Mucosa of descending colon (tissue), 3 donors: ENCODE data around the gene ATF7. TPM values are rescaled to one million over a fixed set of nuclear protein-coding genes. Genes with fewer than 3 reads are reported as not detected.
"Not testable (repeated sequence)": the region's sequence is repeated elsewhere in the genome, so short reads cannot be mapped to it uniquely, and the experiment has no call there.

Experiments used
- ATAC-seq: fragments of 200-7000 bp; cut with Tn5 transposase; one replicate; pipeline ENCODE4 v1.9.1; 2020; ENCODE audit warnings: mild to moderate bottlenecking, moderate library complexity
- DNase-seq, 3 donors: peaks; one replicate each; pipeline ENCODE4 v3.0.0-alpha.2; 2020
- H3K36me3 ChIP-seq: fragments of 200-600 bp; one replicate; pipeline ENCODE4 v1.8.0; 2021; ENCODE audit warnings: low read depth, mild to moderate bottlenecking
- H3K4me1 ChIP-seq: fragments of 200-600 bp; one replicate; pipeline ENCODE4 v1.8.0; 2021; ENCODE audit warnings: low read depth, mild to moderate bottlenecking
- H3K4me3 ChIP-seq: fragments of 200-600 bp; one replicate; pipeline ENCODE4 v1.8.0; 2021; ENCODE audit warnings: mild to moderate bottlenecking
- H3K9me3 ChIP-seq: fragments of 200-600 bp; one replicate; pipeline ENCODE4 v1.8.0; 2021; ENCODE audit warnings: mild to moderate bottlenecking
- intact Hi-C, 2 donors: fragments of 100-400 bp; cut with DNase I in 1 of 2; cut with micrococcal nuclease in 1 of 2; formaldehyde crosslinking; loops; one replicate each; pipeline versions ENCODE4 v1.11.0 to v1.11.1; 2022; cut with DNase I, micrococcal nuclease
- total RNA-seq, 3 donors: library from RNA; stranded (reverse); fragmentation: NEBNext Ultra II Directional in 2 of 3; extraction: Animal tissue kit (Norgen Biotek cat#: 25700) in 2 of 3; gene quantifications; one replicate each; pipeline versions ENCODE4 v1.2.1 to v1.2.4, GENCODE V29; 2021 to 2023
- TF ChIP-seq, protein P1 (sequence below): fragments of 200-600 bp; IDR thresholded peaks from one replicate; pipeline ENCODE4 v1.8.0; 2022; ENCODE audit warnings: antibody characterized with exemption, mild to moderate bottlenecking
- donor health status: DM: no; HTN: no; CAD: no; lungs with moderate emphysema.
- donor health status: DM: no; HTN: no; CAD: no.
- donor health status: DM: no; HTN: yes; CAD: no.

Gene ATF7
- total RNA-seq, 3 donors from 2014 or later = 35.6 to 50.9 (median 42.8) TPM

DNA sequence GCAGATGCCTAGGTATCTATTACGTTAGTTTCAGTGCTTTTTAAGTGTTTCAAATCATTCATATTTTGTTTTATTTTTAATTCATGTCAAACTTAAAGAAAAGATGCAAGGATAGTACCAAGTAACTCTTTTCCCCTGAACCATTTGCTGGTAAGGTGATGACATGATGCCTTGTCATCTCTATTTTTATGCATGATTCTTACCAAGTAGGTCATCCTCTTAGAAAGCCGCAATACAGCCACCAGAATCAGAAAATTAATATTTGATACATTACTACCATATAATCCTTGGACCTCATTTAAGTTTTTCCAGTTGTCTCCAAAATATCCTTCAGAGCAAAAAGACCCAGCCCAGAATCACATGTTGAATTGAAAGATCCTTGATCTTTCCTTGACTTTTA is 27.4 kb upstream of the ATF7 start:
- Histone ChIP-seq H3K4me1 (peaks cover 7% of the 10 kb centered on the region), H3K9me3 (no peaks in the 10 kb centered on the region), H3K36me3 (no peaks in the 10 kb centered on the region), H3K4me3 (no peak overlapping the region)
- no peak for ATAC-seq
- no peak for DNase-seq
- intact Hi-C loops = no loop called here
- TF ChIP-seq, protein P1, sequence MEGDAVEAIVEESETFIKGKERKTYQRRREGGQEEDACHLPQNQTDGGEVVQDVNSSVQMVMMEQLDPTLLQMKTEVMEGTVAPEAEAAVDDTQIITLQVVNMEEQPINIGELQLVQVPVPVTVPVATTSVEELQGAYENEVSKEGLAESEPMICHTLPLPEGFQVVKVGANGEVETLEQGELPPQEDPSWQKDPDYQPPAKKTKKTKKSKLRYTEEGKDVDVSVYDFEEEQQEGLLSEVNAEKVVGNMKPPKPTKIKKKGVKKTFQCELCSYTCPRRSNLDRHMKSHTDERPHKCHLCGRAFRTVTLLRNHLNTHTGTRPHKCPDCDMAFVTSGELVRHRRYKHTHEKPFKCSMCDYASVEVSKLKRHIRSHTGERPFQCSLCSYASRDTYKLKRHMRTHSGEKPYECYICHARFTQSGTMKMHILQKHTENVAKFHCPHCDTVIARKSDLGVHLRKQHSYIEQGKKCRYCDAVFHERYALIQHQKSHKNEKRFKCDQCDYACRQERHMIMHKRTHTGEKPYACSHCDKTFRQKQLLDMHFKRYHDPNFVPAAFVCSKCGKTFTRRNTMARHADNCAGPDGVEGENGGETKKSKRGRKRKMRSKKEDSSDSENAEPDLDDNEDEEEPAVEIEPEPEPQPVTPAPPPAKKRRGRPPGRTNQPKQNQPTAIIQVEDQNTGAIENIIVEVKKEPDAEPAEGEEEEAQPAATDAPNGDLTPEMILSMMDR = no peak

DNA sequence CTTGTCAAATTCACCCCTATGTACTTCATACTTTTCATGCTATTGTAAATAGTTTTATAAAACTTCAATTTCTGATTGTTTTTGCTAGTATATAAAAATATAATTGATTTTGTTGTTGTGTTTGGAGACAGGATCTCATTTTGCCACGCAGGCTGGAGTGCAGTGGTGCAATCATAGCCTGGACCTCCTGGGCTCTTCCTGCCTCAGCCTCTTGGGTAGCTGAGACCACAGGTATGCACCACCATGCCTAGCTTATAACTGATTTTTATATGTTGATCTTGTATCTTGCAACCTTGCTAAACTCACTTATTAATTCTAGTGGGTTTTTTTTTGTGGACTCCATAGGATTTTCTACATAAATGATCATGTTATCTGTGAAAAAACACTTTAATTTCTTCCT is 26.2 kb upstream of the ATF7 start:
- H3K4me1 ChIP-seq = no peaks in the 10 kb centered on the region
- TF ChIP-seq, protein P1 = no peak
- H3K9me3 ChIP-seq = no peaks in the 10 kb centered on the region
- ATAC-seq = no peak
- DNase-seq = no peak
- intact Hi-C loops = no loop called here
- no peak overlapping the region for H3K4me3 ChIP-seq
- no peaks in the 10 kb centered on the region for H3K36me3 ChIP-seq

DNA sequence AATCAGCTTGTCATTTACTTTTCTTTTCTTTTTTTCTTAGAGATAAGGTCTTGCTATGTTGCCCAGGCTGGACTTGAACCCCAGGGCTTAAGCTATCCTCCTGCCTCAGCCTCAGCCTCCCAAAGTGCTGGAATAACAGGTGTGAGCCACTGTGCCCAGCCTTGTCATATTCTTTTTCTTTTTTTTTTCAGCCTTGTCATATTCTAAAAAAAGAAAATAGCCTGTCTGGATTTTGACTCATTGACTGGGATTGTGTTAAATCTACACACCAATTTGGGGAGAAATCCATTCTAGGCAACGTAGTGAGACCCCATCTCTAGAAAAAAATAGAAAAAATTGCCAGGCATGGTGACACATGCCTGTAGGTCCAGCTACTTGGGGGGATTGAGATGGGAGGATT is 25.6 kb upstream of the ATF7 start:
- Histone ChIP-seq H3K9me3 (no peaks in the 10 kb centered on the region), H3K4me1 (no peaks in the 10 kb centered on the region), H3K4me3 (no peak overlapping the region), H3K36me3 (no peaks in the 10 kb centered on the region)
- ATAC-seq = no peak
- no peak for DNase-seq
- intact Hi-C loops = no loop called here
- TF ChIP-seq, protein P1 = no peak

DNA sequence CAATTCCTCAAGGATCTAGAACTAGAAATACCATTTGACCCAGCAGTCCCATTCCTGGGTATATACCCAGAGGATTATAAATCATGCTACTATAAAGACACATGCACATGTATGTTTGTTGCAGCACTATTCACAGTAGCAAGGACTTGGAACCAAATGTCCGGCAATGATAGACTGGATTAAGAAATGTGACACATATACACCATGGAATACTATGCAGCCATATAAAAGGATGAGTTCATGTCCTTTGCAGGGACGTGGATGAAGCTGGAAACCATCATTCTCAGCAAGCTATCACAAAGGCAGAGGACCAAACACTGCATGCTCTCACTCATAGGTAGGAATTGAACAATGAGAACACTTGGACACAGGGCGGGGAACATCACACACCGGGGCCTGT is 20.1 kb upstream of the ATF7 start:
- H3K36me3 ChIP-seq, H3K4me3 ChIP-seq, H3K9me3 ChIP-seq, intact Hi-C loops, ATAC-seq, H3K4me1 ChIP-seq, DNase-seq: not testable (repeated sequence)

DNA sequence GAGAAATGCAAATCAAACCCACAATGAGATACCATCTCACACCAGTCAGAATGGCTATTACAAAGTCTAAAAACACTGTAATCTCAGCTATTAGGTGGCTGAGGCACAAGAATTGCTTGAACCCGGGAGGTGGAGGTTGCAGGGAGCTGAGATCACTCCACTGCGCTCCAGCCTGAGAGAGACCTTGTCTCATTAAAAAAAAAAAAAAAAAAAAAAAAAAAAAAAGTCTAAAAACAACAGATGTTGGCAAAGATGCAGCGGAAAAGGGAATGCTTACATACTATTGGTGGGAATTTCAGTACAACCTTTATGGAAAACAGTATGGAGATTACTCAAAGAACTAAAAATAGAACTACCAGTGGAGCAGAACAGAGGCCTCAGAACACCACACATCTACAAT is 19.0 kb upstream of the ATF7 start:
- DNase-seq (no peak), ATAC-seq (no peak)

DNA sequence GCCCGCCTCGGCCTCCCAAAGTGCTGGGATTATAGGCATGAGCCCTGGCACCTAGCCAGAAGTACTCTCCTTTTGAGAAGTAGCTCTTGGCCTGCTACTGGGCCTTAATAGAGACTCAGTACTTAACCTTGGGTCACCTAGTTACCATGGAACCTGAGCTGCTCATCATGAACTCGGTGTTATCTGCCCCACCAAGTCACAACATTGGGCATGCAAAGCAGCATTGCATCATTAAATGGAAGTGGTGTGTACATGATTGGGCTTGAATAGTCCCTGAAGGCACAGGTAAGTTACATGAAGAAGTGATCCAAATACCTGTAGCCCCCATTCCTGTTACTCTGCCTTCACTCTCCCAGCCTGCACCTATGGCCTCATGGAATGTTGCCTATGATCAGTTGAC is 18.0 kb upstream of the ATF7 start:
- H3K4me1 ChIP-seq = no peaks in the 10 kb centered on the region
- intact Hi-C loops = no loop called here
- no peak overlapping the region for H3K4me3 ChIP-seq
- no peaks in the 10 kb centered on the region for H3K36me3 ChIP-seq
- H3K9me3 ChIP-seq = no peaks in the 10 kb centered on the region
- no peak for DNase-seq
- TF ChIP-seq, protein P1 = no peak
- ATAC-seq = no peak

More for the DNA sequence above, 19.0 kb upstream of the ATF7 start:
- TF ChIP-seq, protein P1 = no peak
- intact Hi-C loops = no loop called here
- Histone ChIP-seq H3K4me1 (no peaks in the 10 kb centered on the region), H3K9me3 (no peaks in the 10 kb centered on the region), H3K36me3 (no peaks in the 10 kb centered on the region), H3K4me3 (no peak overlapping the region)
